IPS DF 4.7 (cell line): Measurements from ENCODE around the gene PDE3A.
A peak's percentile ranks its signal among the peaks of the same experiment; 100 is the strongest.

Experiments
- DNase-seq: peaks from one replicate; pipeline ENCODE4 v3.0.0-alpha.2; 2013; ENCODE audit warnings: low spot score; ENCODE audit errors: extremely low read depth

Gene PDE3A

GRCh38 chr12:20490213-20490612 lies 121.9 kb downstream of the PDE3A start:
- DNase-seq: no peak

DNA sequence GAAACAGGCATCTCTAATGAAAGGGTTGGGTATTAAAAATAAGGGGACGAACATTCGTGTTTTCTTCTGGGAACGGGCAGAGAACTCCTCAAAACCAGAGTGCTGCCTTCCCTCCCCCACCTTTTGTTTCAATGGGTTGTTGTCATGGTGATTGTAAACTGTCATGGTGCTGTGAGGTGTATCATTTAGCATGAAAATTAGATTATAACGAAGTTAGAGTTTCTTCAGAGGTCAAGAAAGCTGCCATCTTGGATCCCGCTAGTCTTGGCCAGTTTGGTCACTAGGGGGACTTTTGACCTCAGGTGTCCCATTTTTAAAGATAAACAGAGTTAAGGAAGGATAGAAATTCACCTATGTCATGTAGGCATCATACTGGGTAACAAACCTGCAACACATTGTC lies 123.0 kb downstream of the PDE3A start:
- no peak for DNase-seq

DNA sequence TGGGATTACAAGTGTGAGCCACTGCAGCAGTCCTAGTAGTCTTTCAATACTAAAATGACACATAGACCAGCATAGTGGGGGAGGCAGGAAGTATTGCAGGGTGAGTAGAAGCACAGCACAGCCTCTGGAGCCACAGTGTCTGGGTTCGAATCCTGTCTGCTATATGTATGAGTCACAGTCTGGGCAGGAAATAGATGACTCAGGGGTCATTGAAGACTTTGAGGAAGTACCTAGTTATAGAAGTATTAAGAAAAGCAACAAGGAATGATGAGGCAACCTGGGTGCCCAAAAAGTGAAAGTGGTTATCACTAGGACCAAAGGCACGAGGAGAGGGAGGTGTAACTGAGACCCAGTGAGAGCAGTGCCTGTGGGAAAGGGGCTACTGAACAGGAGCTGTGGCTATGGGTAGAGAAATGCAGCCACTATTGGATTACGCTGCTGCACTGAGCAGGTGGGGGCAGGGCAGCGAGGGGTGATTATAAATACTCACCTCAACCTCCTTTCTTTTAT lies 124.0 kb downstream of the PDE3A start:
- DNase-seq: no peak

DNA sequence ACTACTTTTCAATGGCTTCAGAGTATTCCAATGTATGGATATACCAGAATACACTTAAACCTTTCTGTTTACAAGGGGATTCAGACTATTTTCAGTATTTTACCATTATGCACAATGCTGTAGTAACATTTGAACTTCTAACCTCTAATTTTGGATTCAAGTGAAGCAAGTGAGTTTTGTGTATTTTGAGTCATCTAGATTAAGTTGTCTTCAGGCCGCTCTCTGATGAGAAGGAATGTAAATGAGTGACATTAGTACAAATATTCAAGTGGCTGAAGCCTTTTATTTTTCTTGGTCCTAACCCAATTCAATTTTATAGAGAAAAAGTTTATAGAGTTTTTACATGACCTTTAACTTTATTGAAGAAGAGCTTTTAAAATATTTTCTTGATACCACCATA lies 125.6 kb downstream of the PDE3A start:
- no peak for DNase-seq

GRCh38 chr12:20494851-20495250 lies 126.5 kb downstream of the PDE3A start:
- no peak for DNase-seq

GRCh38 chr12:20495997-20496396 lies 127.7 kb downstream of the PDE3A start:
- DNase-seq: no peak

GRCh38 chr12:20497707-20498106 lies 129.4 kb downstream of the PDE3A start:
- no peak for DNase-seq

DNA sequence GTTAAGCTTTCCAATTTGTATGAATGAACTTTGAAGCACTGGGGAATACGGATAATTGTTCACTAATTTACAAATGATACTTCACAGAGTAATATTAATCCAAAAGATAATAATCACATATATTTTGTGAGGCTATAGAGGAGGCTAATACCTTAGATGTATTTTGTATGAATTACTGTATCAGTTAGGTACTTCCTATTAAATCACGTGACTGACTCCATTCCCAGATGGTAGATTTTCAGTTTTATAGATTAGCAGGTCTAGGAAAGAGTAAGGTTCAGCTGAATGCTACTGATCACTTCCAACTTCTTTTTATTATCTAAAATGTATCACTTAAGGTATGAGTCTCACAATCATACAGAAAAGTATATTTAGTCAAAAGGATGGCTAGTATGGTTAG lies 133.6 kb downstream of the PDE3A start:
- no peak for DNase-seq

GRCh38 chr12:20503858-20504257 lies 135.5 kb downstream of the PDE3A start:
- no peak for DNase-seq

DNA sequence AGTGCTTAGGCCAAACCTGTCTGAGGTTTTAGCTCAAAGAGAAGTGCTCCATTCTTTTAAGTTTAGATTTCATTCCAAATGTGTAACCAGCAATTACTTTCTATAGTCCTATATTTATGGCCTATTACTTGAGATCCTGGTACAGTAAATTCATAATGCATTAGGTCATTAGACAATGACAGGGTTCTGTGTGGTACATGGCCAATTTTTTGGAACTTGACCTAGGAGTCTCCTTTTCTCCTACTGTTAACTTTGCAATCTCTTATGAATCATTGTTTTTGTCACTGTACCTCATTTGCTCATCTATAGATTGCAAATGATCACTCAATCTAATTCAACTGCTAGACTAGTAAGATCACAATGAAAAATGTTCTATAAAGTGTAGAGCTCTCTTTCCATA lies 136.7 kb downstream of the PDE3A start:
- no peak for DNase-seq

DNA sequence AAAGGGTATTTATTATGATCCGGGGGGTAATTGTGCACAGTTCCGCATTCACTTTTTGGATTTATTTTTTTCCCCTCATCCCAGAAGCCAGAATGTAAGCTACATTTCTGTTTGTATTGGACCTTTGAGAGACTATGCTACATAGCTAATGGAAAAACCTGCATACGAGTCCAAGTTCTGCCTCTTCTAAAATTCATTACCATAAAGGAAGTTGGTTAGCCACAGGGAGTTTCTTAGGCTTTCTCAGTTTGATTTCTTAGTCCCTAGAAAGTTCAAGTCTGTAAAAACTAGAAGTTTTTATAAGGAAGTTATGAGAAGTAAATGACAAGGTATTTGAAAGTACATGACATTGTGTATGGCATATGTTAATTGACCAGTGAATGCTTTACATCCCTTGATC lies 138.7 kb downstream of the PDE3A start:
- DNase-seq: no peak

GRCh38 chr12:20507711-20508110 lies 139.4 kb downstream of the PDE3A start:
- DNase-seq: no peak

- DNase-seq: no peak
Measured at GRCh38 chr12:20508359-20508758, 140.0 kb downstream of the PDE3A start.

GRCh38 chr12:20508962-20509361 lies 140.6 kb downstream of the PDE3A start:
- DNase-seq: no peak

GRCh38 chr12:20510811-20511210 lies 142.5 kb downstream of the PDE3A start:
- no peak for DNase-seq

- no peak for DNase-seq
Measured at GRCh38 chr12:20513189-20513588, 144.9 kb downstream of the PDE3A start.

- DNase-seq: no peak
Measured at GRCh38 chr12:20514598-20514997, 146.3 kb downstream of the PDE3A start.

DNA sequence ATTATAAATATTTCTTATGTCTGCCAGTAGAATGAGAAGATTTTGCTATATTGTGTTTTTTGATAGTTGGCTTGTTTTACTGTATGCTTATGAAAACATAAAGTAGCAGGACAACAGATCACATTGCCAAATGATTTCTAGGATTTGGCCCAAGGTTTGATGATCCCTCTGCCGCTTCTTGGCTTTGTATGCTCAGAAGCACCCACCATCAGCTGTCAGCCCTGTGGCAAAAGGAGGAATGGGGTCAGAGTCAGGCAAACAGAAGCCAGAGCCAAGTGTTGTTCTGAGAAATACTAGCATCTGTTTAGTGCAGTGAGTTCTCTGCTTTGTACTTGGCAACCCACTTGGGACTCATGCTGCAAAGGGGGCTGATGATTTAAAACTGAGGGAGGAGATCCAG lies 152.2 kb downstream of the PDE3A start:
- DNase-seq: no peak

DNA sequence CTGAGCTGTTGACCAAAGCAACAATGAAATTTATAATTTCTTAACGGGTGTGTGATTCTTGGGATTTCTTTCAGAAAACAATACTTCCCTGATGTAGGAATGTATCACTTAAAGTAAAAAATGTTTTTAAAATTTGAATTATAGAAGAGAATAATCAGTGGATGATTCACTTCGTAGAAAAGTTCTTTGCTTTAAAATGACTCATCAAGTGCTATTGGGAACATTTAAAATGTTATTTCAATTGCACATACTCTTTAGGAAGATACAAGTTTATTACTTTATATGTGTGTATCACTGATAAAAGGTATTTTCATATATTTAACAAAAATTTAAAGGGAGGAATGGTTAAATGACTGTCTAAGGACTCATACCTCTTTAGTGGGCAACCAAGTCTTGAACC lies 155.3 kb downstream of the PDE3A start:
- DNase-seq: no peak

- DNase-seq: peak; percentile 19
Measured at GRCh38 chr12:20524113-20524512, 155.8 kb downstream of the PDE3A start.

DNA sequence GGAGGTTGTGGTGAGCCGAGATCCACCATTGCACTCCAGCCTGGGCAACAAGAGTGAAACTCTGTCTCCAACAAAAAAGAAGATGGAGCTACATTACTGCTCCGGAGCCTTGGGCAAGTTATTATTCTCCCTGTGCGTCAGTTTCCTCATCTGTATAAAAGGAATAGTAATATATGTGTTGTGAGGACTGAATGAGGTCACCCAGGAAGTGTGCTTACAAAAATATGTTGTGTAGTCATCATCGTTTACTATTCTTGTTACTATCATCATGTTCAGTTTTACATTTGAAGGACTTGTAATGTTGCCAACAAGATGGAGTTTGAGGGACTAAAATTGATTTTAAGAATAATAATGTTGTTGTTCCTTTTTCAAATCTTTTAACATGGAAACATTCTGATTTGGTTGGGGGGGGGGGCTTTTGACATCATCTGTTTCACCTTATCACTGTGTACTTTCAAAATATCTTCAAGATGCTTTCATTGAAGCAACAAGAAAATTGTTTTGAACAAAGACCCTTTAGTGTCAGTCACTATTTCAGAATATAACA lies 156.8 kb downstream of the PDE3A start:
- DNase-seq: no peak

DNA sequence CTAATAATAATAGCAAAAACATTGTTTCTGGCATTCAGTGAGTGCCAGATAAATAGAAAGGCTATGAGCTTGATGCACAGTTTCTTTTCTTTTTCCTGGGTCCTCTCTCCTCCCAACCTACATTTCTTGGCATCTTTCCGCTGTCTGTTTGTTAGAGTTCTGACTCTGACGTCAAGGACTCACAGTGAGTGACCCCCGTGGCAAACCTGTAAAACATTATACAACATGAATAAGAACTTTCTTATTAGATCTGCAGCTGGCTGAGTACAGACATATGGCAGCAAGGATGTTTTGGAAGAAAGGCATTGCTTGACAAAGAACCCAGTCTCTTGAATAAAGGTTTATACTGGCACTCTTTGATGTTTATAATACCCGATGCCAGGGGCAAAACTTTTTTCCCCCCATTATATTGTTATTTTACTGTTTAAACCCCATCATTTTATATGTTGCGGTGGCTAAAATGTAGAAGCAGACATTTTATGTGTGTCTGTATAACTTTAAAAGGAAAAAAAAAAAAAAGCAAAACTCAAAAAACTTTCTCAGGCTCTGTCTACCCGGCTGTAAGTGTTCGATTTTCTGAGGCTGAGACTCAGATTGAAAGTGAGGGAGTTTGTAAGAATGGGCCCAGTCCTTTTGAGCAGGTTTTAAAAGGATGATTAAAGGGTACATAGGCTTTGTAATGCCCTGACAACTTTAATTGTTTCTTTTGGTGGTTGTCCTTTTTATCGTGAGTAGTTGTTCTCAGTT lies 159.3 kb downstream of the PDE3A start:
- no peak for DNase-seq

GRCh38 chr12:20528208-20528607 lies 159.9 kb downstream of the PDE3A start:
- no peak for DNase-seq
